HEK293 (cell line): ENCODE measurements around the gene PTPRN2.

Source experiments
- CTCF ChIP-seq: fragments of 450-650 bp; formaldehyde crosslinking; IDR thresholded peaks from 2 replicates; pipeline ENCODE4 v1.5.1; 2016; ENCODE audit warnings: missing biosample characterization, missing genetic modification characterization
- REST ChIP-seq: fragments of 450-650 bp; formaldehyde crosslinking; IDR thresholded peaks from 2 replicates; pipeline ENCODE4 v1.5.1; 2016; ENCODE audit warnings: missing biosample characterization, missing genetic modification characterization
- YY1 ChIP-seq: fragments of 450-650 bp; formaldehyde crosslinking; IDR thresholded peaks from 2 replicates; pipeline ENCODE4 v1.5.1; 2018; ENCODE audit warnings: missing biosample characterization, missing genetic modification characterization
- ZNF585B ChIP-seq: fragments of 450-650 bp; formaldehyde crosslinking; IDR thresholded peaks from 2 replicates; pipeline ENCODE4 v1.5.1; 2016; ENCODE audit warnings: missing biosample characterization, missing genetic modification characterization
- ZNF654 ChIP-seq: fragments of 450-650 bp; formaldehyde crosslinking; IDR thresholded peaks from 2 replicates; pipeline ENCODE4 v1.5.1; 2016; ENCODE audit warnings: low read depth, missing biosample characterization, missing genetic modification characterization

GRCh38 chr7:157979636-157980340 is 607.8 kb downstream of the PTPRN2 start:
- no peak for TF ChIP-seq CTCF (tag by site-specific recombination)
- TF ChIP-seq YY1 (tag by site-specific recombination), result no peak
- no peak for TF ChIP-seq ZNF654 (tag by site-specific recombination)
- no peak for TF ChIP-seq REST
- TF ChIP-seq ZNF585B (tag by site-specific recombination), result no peak
